Inflammatory macrophage treated with lipopolysaccharide for 4 hours (primary cell): ENCODE measurements around the gene ANXA11.
"Not testable (repeated sequence)": the region's sequence is repeated elsewhere in the genome, so short reads cannot be mapped to it uniquely, and the experiment has no call there.

ENCODE experiments used
- DNase-seq: peaks from one replicate; pipeline ENCODE4 v3.0.0-alpha.2; 2020

The ANXA11 gene

DNA sequence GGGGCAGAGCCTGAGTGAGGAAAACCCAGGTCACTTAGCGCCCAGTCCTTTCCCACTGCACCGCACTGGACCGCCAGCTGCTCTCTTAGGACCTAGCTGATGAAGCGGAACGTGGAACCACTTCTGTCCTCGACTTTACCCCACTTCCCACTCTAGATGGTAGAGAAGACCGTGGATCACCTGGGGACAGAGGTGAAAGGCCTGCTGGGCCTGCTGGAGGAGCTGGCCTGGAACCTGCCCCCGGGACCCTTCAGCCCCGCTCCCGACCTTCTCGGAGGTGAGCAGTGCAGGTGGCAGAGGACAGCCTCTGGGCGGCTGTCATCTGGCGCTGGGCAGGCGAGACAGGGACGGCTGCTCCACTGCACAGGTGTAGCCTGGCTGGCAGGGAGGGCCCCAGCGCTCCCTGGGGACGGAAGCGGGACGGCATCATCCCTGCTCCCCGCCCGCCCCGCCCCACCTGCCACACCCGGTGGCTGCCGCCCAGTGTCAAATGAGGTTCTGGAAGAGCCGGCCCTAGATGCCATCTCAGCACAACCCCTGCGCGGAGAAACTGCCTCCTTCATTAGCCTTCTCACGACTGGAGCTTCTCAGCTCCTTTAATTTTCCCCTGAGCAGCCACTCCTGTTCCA, 61.2 kb downstream of the ANXA11 start:
- no peak for DNase-seq

DNA sequence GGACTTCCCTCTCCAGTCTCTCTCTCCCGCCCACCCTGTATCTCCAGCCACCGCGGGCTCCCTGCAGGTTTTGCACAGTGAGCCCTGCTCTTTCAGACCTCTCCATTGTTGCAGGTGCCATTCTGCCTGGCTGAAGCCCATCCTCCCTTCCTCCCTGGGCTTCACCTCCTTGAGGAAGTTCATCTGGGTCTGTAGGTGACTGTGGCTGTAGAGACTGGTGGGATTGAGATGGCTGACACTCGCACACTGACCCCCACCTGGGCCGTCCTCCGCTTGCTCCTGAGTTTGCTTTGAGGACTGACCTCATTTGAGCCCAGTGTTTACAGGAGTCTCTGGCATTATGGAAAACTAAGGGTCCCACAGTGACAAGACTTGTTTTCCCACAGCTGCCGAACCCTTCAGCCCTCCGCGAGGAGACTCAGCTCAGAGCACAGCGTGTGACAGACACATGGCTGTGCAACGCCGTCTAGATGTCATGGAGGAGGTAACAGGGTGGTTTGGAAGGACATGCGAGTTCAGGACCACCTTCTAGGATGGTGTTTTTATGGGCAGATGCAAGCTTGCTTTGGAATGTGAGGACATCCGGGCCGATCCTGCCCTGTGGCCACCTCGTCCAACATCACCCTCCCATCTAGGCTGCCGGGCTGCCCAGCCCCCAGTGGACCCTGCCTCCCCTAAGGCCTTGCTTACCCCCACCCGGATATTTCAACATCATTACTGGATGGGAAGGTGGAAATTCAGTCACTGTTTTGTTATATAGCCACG, 63.5 kb downstream of the ANXA11 start:
- DNase-seq, result no peak

DNA sequence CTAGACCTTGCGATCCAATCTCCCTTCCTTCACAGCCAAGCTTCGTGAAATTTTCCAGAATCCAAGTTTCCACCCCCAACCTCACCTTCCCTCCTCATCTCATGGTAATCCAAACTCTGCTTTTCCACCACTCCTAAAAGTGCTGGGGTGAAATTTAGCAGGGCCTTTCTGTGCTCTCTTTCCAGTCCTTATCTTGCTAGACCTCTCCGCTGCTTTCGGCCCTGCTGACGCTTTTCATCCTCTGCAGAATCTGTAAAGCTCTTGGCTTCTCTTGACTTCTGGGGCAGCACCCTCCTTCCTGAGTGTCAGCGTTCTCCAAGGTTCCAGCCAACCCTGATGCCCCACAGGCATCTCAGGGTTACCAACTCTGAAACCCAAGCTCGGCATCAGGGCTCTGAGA, 65.1 kb downstream of the ANXA11 start:
- no peak for DNase-seq

DNA sequence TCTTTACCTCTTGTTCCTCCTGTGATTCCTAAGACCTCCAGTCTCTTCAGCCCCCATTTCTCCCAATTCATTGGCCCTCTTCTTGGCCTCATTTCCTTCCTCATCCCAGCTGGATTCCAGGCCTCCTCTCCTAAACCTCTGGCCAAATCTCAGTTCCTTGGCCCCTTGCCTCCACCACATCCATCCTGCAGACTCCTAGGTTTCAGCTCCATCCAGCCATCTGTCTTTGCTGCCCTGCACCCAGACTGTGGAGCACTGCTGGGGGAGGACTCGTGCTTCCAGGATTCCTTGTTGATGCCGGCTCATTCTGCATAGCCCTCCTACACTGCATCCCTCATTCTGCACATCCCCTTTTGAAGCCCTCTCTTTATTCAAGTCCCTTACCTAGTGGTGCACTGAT, 66.1 kb downstream of the ANXA11 start:
- DNase-seq, result no peak

DNA sequence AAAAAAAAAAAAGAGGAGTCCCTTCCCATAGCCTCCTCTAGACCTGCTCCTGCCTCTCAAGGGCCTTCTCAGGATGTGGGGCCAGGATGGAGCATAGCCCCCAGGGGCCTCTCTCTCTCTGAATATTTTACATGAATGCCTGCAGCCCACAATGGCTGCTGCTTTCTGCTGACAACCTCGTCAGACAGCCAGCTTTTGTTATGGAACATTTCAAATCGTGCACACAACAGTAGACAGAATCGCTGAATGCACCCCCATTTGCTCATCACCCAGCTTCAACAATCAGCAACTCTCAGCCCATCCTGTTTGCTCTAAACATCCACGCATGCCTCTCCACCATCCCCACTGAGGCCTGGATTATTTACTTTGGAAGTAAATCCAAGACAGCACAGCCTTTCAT, 67.4 kb downstream of the ANXA11 start:
- DNase-seq, result no peak

DNA sequence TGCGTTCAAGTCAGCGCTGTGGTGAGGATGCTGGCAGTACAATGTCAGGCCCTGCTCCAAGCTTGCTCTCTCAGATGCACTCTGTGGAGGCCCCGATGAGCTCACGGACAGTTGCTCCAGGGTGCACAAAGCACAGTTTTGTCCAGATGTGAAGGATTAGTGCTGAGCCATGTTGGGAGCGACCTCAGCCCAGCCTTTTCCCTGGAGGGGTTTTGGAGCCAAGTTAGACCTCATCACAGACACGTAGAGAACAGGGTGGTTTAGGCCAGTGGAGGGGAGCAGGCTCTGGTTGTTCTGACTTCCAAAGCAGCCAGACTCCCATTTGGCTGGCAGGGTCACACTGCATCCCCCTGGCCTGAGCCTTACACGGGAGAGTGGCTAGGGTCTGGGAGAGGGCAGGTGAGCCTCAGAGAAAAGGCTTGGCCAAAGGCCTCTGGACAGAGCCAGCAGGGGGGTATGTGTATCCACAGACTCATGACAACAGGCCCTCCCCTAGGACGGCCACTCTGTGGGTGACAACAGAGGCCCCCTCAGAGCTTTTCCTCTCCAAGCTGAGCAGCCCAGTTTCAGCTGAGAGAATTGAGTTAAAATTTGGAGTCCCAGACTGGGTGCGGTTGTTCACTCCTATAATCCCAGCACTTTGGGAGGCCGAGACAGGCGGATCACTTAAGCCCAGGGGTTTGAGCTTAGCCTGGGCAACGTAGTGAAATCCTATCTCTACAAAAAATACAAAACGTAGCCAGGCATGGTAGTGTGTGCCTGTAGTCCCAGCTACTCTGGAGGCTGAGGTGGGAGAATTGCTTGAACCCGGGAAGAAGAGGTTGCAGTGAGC, 68.1 kb downstream of the ANXA11 start:
- no peak for DNase-seq

- DNase-seq, result no peak
These were observed 69.2 kb downstream of the ANXA11 start for GRCh38 chr10:80136134-80136571.

GRCh38 chr10:80133687-80134086, 71.7 kb downstream of the ANXA11 start:
- DNase-seq, result not testable (repeated sequence)

- no peak for DNase-seq
These were observed 72.1 kb downstream of the ANXA11 start for GRCh38 chr10:80133206-80133605.

GRCh38 chr10:80132299-80133139, 72.8 kb downstream of the ANXA11 start, which contains the start of gene PLAC9:
PLAC9 (plus strand) TSS chr10:80132730; CDS start chr10:80132763, 33 bp downstream.
- no peak for DNase-seq

GRCh38 chr10:80131499-80131901, 73.8 kb downstream of the ANXA11 start:
- DNase-seq, result no peak

DNA sequence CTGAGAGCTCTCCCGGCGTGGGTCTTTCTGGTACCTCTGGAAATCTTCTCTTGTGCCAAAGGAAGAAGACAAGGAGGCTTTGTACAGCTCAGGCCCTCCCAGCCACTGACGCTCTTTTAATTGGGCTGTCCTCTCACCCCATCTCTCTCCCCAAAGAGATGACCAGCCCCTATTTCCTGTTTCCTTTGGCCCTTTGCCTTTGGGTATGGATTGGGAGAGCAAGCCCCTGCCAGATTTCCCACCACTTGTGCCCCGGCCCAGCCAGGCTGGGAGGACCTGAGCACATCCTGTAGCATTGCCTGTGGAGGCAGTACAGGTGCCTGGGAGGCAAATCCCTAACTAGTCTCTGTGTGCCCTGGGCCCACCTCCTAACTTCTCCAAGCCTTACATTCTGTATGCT, 78.5 kb downstream of the ANXA11 start:
- no peak for DNase-seq

DNA sequence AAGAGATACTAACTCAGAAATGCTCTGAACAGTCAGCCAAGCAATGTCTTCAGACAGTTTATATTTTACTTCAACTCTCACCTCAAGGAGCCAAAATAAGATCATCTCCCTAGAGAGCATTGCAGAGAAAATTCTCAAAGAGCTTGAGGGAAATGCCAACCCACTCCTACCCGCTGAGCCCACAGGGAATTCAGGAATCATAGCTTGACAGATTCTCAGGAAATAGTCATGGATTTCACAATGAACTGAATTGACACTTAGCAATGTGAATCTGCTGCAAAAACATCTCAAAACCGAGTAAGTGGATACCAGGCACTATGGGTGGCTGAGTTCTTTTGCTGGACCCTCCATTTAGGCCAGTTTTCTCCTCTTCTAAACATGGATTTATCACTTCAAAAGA, 82.6 kb downstream of the ANXA11 start:
- no peak for DNase-seq

- no peak for DNase-seq
These were observed 83.1 kb downstream of the ANXA11 start for GRCh38 chr10:80122110-80122710.

DNA sequence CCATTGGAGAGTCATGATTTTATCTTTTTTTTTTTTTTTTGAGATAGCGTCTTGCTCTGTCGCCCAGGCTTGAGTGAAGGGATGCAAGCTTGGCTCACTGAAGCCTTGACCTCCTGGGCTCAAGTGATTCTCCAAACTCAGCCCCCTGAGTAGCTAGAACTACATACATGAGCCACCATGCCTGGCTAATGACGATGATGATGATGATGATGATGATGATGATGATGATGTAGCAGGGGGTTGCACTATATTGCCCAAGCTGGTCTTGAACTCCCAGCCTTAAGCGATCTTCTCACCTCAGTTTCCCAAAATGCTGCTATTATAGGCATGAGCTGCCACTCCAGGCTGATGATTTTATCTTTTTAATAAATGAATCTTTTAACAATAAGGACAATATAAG, 86.7 kb downstream of the ANXA11 start:
- DNase-seq, result no peak

GRCh38 chr10:80110986-80111385, 94.4 kb downstream of the ANXA11 start:
- no peak for DNase-seq

- no peak for DNase-seq
These were observed 96.6 kb downstream of the ANXA11 start for GRCh38 chr10:80108576-80109239.

DNA sequence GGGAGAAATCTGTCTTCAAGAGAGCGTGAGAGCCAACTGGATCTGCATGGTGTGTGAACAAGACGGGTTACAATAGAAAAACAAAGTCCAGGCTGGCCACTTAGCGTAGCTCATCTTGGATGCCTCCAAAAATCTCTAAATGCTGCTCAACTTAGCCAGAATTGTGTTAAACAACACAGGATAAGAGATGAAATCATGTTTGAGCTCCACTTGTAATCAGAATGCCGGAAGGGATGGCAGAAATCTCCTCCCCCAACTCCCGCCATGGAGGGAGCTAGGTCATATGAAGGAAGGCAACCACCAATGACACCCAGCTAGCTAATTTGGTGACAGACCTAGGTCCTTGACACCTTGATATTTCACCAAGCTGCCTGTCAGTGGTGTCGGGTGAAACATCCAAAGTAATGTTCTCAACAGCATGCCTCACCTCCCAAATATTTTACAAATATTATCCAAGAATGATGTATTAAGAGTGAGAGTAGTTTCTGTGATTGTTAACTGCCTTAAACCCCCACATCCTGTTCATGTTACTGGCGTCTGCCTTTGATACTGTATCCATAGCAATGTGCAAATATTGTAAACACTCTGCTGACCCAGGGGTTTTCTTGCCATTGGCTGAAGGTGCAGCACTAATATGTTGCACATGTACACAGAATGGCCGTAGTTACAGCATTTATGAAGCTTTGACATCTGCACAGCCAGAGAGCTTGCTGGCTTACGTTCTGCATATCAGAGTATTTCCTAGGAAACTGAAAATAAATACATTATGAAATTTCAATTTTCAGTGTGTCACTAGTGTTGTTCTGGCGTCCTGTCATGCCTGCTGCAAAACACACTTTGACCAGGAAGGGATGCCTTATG, 101.0 kb downstream of the ANXA11 start:
- DNase-seq, result no peak
